ENCODE measurements around the gene MAP2K5.

MAP2K5 gene

DNA sequence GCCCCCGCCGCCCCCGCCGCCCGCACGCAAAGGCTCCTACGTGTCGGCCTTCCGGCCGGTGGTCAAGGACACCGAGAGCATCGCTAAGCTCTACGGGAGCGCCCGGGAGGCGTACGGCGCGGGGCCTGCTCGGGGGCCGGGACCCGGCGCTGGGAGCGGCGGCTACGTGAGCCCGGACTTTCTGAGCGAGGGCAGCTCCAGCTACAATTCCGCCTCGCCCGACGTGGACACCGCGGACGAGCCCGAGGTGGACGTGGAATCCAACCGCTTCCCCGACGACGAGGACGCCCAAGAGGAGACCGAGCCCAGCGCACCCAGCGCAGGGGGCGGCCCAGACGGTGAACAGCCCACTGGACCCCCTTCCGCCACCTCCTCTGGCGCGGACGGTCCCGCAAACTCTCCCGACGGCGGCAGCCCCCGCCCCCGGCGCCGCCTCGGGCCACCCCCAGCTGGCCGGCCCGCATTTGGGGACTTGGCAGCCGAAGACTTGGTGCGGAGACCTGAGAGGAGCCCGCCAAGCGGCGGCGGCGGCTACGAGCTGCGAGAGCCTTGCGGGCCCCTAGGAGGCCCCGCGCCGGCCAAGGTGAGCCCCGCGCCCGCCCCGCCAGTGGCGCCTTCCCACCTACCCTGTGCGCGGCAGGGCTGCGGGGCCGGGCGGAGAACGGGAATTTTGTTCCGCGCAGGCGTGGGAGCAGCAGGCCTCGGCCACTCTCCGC is 285.2 kb downstream of the MAP2K5 start:
- FAIRE-seq = no peak

DNA sequence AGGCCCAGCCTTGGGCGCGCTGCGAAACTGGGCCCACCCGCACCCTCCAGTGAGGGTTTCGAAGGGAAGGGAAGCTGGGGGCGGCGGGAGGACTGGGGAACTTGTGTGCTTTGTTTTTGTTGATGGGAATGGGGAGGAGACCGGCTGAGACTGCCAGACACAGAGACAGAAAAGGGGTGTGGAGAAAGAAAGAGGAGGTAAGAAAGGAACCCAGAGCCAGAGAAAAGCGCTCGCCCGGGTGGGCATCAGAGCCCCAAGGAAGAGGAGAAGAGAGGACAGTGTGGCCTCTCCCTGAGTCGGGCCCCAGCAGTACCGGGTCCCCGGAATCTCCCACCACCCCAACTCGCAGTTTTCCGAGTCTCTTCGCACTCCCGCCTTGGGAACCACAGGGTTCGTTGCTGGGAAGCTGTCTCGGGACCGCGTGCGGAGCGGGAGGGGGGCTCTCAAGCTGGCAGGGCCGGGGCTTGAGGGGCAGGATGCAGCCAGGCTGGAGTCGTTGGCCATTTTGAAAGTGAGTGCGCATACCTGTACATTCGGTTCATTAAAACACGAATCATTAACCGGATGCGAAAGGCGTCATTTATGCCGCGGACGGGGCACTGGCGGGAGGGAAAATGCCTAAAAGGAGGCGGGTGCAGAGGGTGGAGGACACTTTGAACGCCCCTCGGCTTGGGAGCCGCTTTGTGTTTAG is 285.9 kb downstream of the MAP2K5 start:
- no peak for FAIRE-seq

DNA sequence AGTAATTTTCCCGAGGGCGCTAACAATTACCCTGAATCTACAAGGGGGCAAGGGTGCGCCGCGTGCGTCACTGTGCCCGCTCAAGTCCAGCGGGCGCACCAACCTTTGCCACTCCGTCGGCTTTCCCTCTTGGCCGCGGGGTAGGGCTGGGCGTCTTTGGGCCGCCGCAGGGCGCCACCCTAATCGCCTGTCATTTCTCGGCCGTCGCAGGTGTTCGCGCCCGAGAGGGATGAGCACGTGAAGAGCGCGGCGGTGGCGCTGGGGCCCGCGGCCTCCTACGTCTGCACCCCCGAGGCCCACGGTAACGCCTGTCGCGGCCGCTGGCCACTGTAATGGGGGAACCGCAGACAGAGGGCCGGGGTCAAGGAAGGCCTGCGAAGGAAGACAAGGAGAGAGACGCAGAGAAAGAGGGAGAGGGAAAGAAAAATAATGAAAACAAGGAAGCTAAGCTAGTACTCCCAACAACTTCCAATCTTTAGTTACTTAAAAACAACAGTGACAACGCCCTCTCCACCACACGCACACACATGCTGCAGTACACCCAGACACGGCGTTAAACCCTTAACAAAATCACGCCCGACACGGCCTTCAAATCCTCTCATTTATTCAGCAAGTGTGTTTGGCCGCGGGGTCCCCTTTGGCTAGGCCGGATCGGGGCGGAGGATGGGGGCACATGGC is 286.6 kb downstream of the MAP2K5 start:
- FAIRE-seq = no peak

DNA sequence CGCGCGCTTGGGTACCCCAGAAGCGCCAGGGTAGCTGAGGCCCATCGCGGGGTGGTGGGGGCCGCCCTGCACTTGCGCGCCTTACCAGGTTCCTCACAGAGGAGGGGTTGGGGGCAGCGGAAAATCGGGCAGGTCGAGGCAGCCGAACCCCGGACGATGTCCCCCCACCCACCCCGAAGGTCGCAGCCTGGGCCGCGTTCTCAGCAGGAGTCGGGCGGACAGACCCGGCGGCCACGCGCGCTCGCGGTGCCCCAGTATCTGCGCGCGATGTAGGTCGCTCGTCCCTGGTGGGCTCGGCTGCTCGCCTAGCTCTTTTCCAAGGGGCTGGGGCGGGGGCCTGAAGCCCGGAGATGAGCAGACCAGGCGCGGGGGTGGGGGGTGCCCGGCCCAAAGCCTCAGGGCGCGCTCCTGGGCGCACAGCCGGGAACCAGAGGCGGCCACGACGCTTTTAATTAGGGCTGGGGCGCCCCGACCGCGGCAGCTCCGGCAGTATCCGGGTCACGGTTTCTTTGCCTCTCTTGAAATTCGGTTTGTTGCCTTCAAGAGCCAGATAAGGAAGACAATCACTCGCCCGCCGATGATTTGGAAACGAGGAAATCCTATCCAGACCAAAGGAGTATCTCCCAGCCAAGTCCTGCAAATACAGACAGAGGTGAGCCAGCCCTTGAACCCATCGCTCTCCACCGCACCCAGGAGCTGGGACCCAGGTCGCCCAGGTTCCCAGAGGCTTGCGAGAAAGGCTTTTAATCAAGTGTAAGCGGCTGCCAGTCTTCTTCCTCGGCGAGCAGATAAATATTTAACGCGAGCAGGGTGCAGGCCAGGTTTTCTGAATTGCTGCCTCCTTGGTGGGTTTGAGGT is 287.4 kb downstream of the MAP2K5 start:
- FAIRE-seq = no peak

DNA sequence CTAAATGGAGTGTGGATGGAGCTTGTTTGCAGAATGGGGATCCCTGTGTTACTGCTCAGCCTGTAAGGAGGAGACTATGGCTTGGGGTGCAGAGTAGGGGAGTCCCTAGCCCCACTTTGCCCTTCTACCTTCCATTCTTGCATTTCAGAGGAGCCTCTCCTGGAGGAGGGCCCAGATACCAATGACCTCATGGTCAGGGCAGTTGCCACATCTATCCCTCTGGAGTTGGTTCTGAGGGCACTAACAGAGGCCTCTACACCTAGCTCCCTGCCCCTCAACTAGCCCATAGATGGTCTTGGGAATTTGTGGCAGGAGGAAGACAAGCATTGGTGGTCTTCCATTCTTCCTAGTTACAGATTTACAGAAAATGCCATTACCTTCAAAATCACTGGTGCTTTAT is 288.9 kb downstream of the MAP2K5 start:
- no peak for FAIRE-seq

DNA sequence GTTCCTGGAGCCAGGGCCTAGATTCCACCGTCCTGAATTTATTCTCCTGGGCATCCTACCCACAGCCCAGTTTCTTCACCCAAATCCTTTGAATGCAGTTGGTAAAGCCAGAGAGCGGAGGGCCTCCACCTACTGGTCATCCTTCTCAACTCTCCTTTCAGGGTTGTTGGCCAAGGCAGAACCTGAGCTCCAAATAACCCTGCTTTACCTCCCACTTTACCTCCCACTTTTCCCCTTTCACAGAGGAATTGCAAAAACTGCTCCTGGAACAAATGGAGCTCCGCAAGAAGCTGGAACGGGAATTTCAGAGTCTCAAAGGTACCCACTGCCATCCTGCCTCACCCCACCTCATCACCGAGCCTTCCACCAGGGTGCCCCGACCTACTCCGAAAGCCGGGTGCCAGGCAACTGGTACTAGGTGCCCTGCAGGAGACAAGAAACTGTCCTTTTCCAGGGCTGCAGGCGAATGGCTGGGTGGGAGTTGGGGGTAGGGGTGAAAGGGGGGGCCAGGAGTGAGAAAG is 289.6 kb downstream of the MAP2K5 start:
- no peak for FAIRE-seq

DNA sequence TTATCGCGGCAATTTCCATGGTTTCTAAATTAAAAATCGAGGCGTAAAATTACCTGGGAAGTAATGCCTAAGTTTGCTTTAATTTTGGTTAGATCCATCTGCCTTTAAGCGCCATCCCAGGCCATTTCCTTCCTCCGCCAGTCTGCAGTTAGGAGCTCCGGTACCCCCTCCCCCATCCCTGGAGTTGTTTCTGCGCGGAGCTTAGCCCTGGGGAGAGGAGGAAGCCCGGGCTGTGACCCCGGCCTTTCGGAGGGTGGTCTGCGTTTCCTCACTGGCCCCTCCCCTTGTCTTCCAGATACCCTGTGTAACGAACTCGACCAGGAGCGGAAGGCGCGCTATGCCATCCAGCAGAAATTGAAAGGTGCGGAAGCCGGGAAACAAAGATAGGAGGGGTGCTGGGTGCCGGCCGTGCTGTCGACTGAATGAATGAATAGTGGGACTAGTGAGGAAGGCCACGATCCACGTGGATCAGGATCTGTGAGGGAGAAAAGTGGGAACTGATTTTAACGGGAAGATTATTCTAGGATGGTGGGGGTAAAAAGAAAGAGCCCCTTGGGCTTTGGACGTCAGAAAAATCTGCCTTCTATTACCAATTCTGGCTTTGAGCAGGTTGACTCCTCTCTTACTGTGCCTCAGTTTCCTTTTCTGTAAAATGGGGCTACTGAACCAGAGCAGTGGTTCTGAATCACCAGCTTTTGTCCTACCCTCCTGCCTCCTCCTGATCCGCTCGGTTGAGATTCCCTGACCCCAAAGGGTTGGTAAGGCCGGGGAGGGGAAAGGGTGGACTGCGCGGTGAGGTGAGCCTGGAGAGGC is 290.6 kb downstream of the MAP2K5 start:
- FAIRE-seq = no peak

DNA sequence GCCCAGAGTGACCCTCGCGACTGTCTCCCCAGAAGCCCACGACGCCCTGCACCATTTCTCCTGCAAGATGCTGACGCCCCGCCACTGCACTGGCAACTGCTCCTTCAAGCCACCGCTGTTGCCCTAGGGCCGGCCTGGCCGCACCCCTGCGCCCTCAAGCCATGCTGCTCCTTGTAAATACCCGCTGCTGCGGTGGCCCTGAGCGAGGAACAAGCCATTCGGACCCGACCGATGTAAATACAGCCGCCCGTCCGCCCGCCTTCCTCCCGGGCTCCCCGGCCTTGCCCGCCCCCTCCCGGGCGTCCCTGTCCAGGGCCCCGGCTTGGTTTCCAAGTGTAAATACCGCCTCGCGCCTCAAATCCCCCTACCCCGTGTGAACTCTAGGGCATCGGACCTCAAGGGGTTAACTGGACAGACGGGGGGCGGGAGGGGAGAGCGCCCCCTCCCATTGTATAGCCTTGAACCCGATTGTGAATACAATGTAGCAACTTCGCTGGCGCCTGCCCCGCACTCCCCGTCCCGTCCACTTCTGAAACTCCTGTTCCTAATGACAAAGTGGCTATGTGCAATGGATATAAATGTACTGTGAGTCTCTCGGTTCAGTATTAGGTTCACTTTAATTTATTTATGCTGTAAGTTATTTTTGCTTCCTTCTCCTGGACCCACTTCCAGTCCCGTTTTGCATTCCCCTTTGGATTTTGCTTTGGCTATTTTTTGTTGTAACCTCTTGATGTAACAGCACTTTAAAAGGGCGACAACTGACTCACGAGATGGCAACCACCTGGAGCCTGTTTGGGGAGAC is 291.4 kb downstream of the MAP2K5 start:
- FAIRE-seq = no peak

DNA sequence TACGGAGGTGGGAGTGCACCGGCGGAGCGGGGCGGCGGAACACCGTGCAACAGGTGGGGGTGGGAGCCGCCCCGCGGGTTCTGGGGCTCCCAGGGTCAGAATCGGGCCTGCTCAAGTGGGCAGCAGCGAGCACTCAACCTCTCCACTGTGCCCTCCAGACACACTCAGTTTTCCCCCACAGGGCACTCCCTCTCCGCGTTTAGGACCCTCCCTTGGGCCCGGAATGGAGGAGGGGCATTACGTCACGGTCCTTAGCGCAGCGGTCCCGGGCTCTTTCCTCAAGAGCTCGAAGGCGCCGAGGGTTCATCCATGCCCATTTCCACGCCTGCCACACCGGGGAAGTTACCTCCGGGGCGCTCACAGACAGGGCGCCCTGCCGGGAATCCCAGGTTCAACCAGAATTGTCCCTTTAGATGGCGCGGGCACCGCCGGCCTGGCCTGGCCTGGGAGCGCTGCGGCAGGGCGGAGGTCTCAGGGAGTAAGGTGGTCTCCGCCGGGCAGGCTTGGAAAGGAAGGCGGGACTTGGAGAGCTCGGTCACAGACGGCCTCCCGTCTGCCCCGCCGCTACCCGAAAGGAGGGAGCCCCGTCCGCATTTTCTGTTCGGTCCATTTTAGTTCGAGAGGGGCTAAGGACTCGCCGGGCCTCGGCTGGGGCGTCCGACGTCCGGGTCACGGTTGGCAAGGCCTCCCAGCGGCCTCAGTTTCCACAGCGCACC is 292.2 kb downstream of the MAP2K5 start:
- no peak for FAIRE-seq

DNA sequence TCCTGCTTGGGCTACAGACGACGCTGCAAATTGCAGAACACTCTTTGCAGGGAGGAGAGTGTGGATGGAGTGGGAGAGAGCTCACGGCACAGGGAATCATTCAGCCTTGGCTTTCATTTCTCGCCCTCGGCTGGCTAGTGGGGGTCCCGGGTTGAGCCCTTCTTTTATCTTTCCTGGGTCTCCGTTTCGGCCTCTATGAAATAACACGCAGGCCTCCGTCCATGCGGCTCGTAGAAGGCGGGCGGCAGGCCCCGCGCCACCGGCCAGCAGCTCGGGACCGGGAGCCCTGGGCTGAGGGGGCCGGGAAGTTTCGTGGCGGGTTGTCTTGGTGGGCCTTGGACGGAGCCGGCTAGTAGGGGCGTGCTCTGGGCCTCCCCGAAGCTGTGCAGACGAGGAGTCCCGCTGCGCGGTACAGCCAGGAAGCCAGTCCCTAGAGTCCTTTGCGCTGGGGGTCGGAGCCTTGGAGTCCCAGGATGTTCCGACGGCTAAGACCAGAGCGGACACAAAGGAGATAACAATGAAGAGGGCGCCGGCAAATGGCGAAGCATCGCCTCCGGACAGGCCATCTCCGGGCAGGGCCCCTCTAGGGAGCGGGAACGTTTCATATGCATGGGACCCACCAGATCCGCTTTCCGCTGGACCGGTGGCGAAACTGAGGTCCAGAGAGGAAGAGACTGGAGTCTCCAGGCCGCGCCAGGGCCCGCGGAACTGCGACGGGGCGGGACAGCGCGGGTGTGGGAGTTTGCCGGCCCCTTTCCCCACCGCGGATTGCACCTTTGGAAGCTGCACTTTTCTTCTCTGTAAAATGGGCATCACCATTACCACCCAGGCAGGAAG is 293.0 kb downstream of the MAP2K5 start:
- no peak for FAIRE-seq

DNA sequence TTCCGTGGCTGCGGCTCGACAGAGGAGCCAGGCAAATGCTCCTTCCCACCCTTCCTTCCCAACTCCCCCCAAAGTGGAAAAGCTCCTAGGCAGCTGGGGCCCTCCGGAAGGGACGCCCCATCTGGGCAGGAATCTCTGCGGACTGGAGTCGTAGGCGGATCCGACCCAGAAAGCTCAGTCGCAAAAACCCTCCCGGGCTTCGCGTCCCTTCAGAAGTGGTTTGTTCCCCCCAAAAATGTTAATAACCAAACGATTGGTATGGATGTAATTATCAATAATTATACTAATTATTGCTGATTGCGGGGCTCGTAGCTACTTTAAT is 293.6 kb downstream of the MAP2K5 start:
- no peak for FAIRE-seq

DNA sequence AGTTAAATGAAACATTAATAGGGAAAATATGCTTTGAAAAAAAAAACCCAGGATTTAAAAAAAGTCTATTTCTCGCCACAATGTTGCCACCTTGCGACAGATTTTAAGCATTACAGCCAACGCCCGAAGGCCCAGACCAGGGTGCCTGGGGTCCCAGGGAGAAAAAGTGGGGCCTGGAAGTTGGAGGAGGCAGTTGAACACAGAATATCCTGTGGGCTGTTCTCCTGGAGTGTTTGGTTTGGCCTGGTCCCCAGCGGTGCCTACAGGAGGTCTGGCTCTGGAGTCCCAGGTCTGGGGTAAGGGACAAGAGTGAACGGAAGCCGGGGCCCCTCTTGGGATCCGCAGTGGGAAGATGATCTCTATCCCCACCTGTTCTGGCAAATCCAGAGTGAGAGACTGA is 294.0 kb downstream of the MAP2K5 start:
- FAIRE-seq = no peak

DNA sequence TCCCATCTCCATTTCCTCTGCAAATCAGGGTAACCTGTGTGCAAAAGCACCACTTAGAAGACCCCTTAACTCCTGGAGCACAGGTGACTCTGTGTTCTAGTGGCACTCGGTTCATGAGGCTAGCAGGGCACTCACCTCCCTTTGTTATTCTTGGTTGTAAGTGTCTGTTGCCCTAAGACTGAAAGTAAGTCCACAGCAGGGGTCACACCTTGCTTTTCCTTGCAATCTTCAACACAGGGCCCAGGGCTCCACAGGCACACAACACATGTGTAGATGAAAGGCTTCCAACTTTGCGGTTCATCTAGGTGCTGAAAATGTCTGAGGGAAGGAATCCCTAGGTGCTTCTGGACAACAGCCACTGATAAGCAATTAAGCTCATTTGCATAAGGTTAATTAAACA is 294.5 kb downstream of the MAP2K5 start:
- no peak for FAIRE-seq

DNA sequence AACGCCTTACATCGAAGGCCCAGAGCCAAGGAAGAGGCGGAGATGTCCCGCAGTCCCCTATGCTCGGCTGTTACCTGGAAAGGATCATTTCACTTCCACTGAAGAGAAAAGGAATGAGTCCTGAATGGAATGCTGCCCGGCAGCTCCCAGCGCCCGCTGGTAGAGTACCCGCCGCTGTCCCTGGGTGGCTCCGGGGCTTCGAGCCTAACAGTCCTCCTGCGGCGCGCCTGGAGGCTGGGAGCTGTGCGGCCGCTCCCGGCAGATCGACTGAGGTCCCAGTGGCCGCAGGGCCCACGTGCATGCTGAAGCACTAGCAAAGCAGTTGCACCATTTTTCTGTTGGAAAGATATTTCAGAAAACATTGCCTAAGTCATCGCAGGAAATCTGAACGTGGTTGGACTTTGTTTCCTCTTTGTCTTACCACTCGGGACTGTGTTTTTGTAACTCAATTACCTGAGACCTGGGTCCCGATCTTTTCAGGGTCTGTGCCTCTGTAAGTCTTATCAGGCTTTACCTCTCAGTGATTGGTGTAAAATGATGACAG is 296.4 kb downstream of the MAP2K5 start:
- no peak for FAIRE-seq

DNA sequence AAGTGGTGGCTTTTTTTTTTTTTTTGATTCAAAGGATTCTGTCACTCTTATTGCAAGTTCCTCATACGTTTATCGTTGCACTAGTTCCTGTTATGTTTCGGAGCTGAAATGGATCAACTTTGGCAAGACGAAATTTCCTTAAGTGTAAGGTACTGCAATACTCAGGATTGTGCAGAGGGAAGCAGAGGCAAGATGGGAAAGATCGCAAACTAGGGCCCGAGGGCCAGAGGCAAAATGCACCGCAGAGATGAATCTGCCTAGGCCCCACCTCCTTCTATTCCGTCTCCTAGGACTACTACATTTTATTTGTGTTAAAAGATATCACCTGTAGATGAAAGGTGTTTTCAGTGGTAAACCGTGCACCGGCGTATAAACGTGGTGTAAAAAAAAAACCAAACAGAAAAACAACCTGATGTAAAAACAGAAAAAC is 297.0 kb downstream of the MAP2K5 start:
- FAIRE-seq = no peak

DNA sequence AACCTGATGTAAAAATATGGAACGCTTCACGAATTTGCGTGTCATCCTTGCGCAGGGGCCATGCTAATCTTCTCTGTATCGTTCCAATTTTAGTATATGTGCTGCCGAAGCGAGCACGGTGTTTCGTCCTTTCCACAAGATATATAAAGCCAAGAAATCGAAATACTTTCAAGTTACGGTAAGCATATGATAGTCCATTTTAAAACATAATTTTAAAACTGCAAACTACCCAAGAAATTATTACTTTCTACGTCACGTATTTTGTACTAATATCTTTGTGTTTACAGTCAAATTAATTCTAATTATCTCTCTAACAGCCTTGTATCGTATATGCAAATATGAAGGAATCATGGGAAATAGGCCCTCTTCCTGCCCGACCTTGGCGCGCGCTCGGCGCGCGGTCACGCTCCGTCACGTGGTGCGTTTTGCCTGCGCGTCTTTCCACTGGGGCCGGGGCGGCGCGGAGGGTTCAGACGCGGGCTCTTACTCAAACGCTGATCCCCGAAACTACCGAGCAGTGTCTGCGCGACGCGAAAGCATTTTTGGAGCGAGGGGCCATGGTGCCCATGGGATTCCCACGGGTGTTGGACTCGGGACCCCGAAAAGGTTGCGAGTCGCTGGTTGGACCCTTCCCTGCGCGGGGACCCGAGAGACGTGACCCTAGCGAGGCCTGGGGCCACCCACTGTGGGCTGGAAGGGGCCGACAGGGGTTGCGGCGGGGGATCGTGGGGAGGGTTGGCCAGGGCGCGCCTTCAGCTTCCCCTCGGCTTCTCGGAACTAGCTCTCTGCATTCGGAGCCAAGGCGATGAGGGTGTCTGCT is 297.6 kb downstream of the MAP2K5 start, which contains the start of gene RNU6-1:
Gene RNU6-1, minus strand, starts transcription at position 117 of the 820 bp plus-strand sequence.
- peak; percentile 91 for FAIRE-seq

DNA sequence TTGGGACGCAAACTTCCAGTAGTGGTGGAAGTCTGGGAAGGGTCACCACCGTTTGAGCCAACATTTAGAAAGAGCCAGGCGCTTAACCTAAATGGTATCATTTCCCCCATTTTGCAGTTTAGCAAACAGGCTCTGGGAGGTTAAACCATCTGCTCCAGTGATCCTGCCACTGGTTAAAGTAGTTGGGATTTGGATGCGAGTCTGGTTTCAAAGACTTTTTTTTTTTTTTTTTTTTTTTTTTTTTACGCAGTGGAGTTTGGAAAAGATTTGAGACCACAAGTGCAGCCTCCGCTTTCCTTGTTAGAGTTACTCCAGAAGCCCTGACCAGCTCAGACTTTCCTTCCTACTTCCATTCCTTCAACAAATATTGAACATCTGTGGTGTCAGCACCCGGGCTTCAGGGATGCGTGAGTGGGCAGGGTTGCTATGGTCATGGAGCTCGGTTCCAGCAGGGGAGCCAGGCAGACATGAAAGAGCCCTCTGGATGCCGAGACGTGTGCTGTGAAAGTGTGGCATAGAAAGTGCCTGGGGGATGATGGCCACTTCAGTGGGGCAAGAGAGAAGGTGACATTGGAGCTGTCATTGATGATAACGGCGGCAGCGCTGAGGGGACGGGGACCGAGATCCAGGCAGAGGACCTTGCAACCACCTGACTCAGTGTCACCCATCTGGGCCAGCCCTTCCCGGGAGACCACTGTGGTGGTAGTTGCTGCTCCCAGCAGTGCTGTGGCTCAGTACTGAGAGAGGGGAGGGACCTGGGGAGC is 298.4 kb downstream of the MAP2K5 start:
- FAIRE-seq = no peak

DNA sequence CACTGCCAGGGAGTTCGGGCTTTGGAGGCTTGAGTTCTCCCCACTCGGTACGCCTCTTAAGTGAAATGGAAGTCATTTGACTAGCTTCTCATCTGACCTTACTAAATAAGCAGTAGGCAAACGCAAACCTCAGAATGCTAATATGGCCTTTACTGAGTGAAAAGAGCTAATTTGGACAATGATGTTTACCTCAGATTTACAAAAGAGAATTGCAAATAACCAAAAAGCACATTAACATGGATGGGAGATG is 298.9 kb downstream of the MAP2K5 start:
- FAIRE-seq = no peak

Measured in endometrium (tissue), 2 donors.